GM12801 (cell line): ENCODE data around the gene PIK3R5.

Experiments
- CTCF ChIP-seq: IDR thresholded peaks from one replicate; pipeline ENCODE4 v1.5.1; 2011; ENCODE audit warnings: control low read depth; ENCODE audit not compliant: insufficient read length; ENCODE audit errors: extremely low read depth

The PIK3R5 gene

GRCh38 chr17:8873801-8874715, 91.4 kb downstream of the PIK3R5 start:
- no peak for TF ChIP-seq CTCF

GRCh38 chr17:8872705-8873435, 92.6 kb downstream of the PIK3R5 start:
- TF ChIP-seq CTCF, result no peak

GRCh38 chr17:8872036-8872704, 93.3 kb downstream of the PIK3R5 start:
- no peak for TF ChIP-seq CTCF

GRCh38 chr17:8871081-8871581, 94.4 kb downstream of the PIK3R5 start:
- TF ChIP-seq CTCF, result no peak

- no peak for TF ChIP-seq CTCF
Measured at GRCh38 chr17:8870406-8871040, 95.0 kb downstream of the PIK3R5 start.

GRCh38 chr17:8869114-8869815, 96.2 kb downstream of the PIK3R5 start:
- no peak for TF ChIP-seq CTCF
